Neural cell (in vitro differentiated cells): Measurements from ENCODE around the gene GNB1. TPM values are rescaled to one million over a fixed set of nuclear protein-coding genes. Genes with fewer than 3 reads are reported as not detected.

Experiments
- H2AFZ ChIP-seq: fragments of 200-600, 300-800 bp; sonication (generic), shearing (Covaris generic); 2 replicates; pipeline ENCODE4 v1.6.0; 2014; ENCODE audit warnings: low read depth, mild to moderate bottlenecking, antibody characterized with exemption, low read length, moderate library complexity
- H3F3A ChIP-seq: fragments of 200-600 bp; shearing (Covaris generic); 2 replicates; pipeline ENCODE4 v1.6.1; 2016; ENCODE audit warnings: mild to moderate bottlenecking, moderate library complexity, mixed read lengths, antibody characterized with exemption, low read length; ENCODE audit not compliant: insufficient read depth, poor library complexity, severe bottlenecking
- H3K27ac ChIP-seq: fragments of 200-600, 300-800 bp; sonication (generic), shearing (Covaris generic); 2 replicates; pipeline ENCODE4 v1.5.1; 2014; ENCODE audit warnings: mild to moderate bottlenecking, low read length, moderate library complexity
- H3K27me3 ChIP-seq: fragments of 300-800, 200-600 bp; sonication (generic), shearing (Covaris generic); 2 replicates; pipeline ENCODE4 v1.6.0; 2014; ENCODE audit warnings: mild to moderate bottlenecking, low read depth, low read length, moderate library complexity; ENCODE audit not compliant: insufficient read depth
- H3K36me3 ChIP-seq: fragments of 300-800, 200-600 bp; sonication (generic), shearing (Covaris generic); 2 replicates; pipeline ENCODE4 v1.5.1; 2014; ENCODE audit warnings: mild to moderate bottlenecking, antibody characterized with exemption, low read length, moderate library complexity; ENCODE audit not compliant: insufficient read depth
- H3K4me2 ChIP-seq: fragments of 300-800, 200-600 bp; sonication (generic), shearing (Covaris generic); 2 replicates; pipeline ENCODE4 v1.6.0; 2014; ENCODE audit warnings: mild to moderate bottlenecking, low read length
- H3K4me3 ChIP-seq: fragments of 300-800, 200-600 bp; sonication (generic), shearing (Covaris generic); 2 replicates; pipeline ENCODE4 v1.5.1; 2014; ENCODE audit warnings: mild to moderate bottlenecking, low read length, moderate library complexity
- H3K79me2 ChIP-seq: fragments of 200-600 bp; shearing (Covaris generic); replicated peaks from 2 replicates; pipeline ENCODE4 v1.6.0; 2014; ENCODE audit warnings: mild to moderate bottlenecking, low read length, moderate library complexity; ENCODE audit not compliant: insufficient read depth
- H3K9ac ChIP-seq: fragments of 300-800, 200-600 bp; sonication (generic), shearing (Covaris generic); 2 replicates; pipeline ENCODE4 v1.6.1; 2016; ENCODE audit warnings: mild to moderate bottlenecking, low read length, mixed read lengths
- H3K9me2 ChIP-seq: fragments of 200-600 bp; shearing (Covaris generic); 2 replicates; pipeline ENCODE4 v1.6.1; 2016; ENCODE audit warnings: mild to moderate bottlenecking, low read length, mixed read lengths; ENCODE audit not compliant: insufficient read depth
- H3K9me3 ChIP-seq: fragments of 200-600, 300-800 bp; sonication (generic), shearing (Covaris generic); 2 replicates; pipeline ENCODE4 v1.6.1; 2016; ENCODE audit warnings: mild to moderate bottlenecking, mixed run types, low read length, moderate library complexity, mixed read lengths
- H4K20me1 ChIP-seq: fragments of 200-600 bp; shearing (Covaris generic); 2 replicates; pipeline ENCODE4 v1.6.1; 2016; ENCODE audit warnings: mild to moderate bottlenecking, mixed run types; ENCODE audit not compliant: insufficient read depth
- EP300 ChIP-seq: fragments of 450-650 bp; conservative IDR thresholded peaks from 2 replicates; pipeline ENCODE4 v1.6.1; 2014; ENCODE audit warnings: antibody characterized with exemption, mild to moderate bottlenecking, moderate library complexity; ENCODE audit not compliant: poor library complexity, severe bottlenecking
- EZH2 ChIP-seq: fragments of 200-600, 300-800 bp; shearing (Covaris generic), sonication (generic); IDR thresholded peaks from 2 replicates; pipeline ENCODE4 v1.6.1; 2014; ENCODE audit warnings: antibody characterized with exemption, low read length, borderline replicate concordance, mild to moderate bottlenecking; ENCODE audit not compliant: insufficient read depth, poor library complexity, severe bottlenecking
- MXI1 ChIP-seq: fragments of 450-650 bp; conservative IDR thresholded peaks from 2 replicates; pipeline ENCODE4 v1.6.1; 2014; ENCODE audit warnings: antibody characterized with exemption, mild to moderate bottlenecking; ENCODE audit not compliant: poor library complexity, severe bottlenecking
- POLR2AphosphoS5 ChIP-seq: IDR thresholded peaks from 2 replicates; pipeline ENCODE4 v1.6.1; 2012
- RAD21 ChIP-seq: fragments of 450-650 bp; conservative IDR thresholded peaks from 2 replicates; pipeline ENCODE4 v1.6.1; 2014; ENCODE audit warnings: antibody characterized with exemption, mild to moderate bottlenecking, moderate library complexity
- SMC3 ChIP-seq: fragments of 450-650 bp; conservative IDR thresholded peaks from 2 replicates; pipeline ENCODE4 v1.6.1; 2014; ENCODE audit warnings: antibody characterized with exemption, mild to moderate bottlenecking, moderate library complexity; ENCODE audit not compliant: poor library complexity
- TAF1 ChIP-seq: IDR thresholded peaks from 2 replicates; pipeline ENCODE4 v1.6.1; 2012; ENCODE audit warnings: low read depth
- polyA plus RNA-seq: library from polyadenylated mRNA; depleted of rRNA; stranded (reverse); fragments of >200 nt; gene quantifications from 2 replicates; pipeline ENCODE4 v1.2.3, GENCODE V29; 2014
- TF ChIP-seq, protein P1 (sequence below): fragments of 450-650 bp; IDR thresholded peaks from 2 replicates; pipeline ENCODE4 v1.5.1; 2014; ENCODE audit warnings: antibody characterized with exemption, mild to moderate bottlenecking, moderate library complexity; ENCODE audit not compliant: poor library complexity, severe bottlenecking
- TF ChIP-seq, protein P2 (sequence below): IDR thresholded peaks from 2 replicates; pipeline ENCODE4 v1.6.1; 2012; ENCODE audit warnings: borderline replicate concordance

Gene GNB1
- polyA plus RNA-seq, 1 donor from 2014 or later: 325 TPM

DNA sequence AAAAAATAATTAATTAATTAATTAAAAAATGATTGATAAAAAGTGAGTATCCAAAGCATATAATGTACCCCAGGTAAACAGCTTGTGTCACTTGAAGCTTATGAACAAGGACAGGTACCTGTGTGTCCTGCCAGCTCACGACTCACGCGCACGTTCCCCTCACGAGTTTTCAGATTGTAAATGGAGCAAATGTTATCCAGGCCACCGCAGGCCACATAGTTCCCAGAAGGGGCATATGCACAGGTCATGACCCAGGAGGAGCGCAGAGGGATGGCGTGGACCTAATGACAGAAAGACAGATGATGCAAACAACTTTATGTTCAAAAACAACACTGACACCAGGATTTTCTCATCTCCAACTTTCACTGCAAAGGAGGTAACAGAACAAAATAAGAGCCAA, 86.6 kb downstream of the GNB1 start:
- Histone ChIP-seq H3K9me3 (no peaks in the 10 kb centered on the region), H3K79me2 (peaks cover 32% of the 10 kb centered on the region), H3K27me3 (no peaks in the 10 kb centered on the region), H3K36me3 (no peaks in the 10 kb centered on the region), H3K27ac (no peak overlapping the region), H2AFZ (no peak overlapping the region), H3K4me2 (no peak overlapping the region), H3F3A (no peaks in the 10 kb centered on the region), H3K9me2 (no peaks in the 10 kb centered on the region), H3K9ac (no peak overlapping the region), H3K4me3 (no peak overlapping the region), H4K20me1 (peaks cover 3% of the 10 kb centered on the region)
- TF ChIP-seq SMC3 (no peak), EP300 (no peak), RAD21 (no peak), POLR2AphosphoS5 (no peak), MXI1 (no peak), EZH2 (no peak), TAF1 (no peak)
- TF ChIP-seq, protein P1, sequence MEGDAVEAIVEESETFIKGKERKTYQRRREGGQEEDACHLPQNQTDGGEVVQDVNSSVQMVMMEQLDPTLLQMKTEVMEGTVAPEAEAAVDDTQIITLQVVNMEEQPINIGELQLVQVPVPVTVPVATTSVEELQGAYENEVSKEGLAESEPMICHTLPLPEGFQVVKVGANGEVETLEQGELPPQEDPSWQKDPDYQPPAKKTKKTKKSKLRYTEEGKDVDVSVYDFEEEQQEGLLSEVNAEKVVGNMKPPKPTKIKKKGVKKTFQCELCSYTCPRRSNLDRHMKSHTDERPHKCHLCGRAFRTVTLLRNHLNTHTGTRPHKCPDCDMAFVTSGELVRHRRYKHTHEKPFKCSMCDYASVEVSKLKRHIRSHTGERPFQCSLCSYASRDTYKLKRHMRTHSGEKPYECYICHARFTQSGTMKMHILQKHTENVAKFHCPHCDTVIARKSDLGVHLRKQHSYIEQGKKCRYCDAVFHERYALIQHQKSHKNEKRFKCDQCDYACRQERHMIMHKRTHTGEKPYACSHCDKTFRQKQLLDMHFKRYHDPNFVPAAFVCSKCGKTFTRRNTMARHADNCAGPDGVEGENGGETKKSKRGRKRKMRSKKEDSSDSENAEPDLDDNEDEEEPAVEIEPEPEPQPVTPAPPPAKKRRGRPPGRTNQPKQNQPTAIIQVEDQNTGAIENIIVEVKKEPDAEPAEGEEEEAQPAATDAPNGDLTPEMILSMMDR: no peak
- TF ChIP-seq, protein P2, sequence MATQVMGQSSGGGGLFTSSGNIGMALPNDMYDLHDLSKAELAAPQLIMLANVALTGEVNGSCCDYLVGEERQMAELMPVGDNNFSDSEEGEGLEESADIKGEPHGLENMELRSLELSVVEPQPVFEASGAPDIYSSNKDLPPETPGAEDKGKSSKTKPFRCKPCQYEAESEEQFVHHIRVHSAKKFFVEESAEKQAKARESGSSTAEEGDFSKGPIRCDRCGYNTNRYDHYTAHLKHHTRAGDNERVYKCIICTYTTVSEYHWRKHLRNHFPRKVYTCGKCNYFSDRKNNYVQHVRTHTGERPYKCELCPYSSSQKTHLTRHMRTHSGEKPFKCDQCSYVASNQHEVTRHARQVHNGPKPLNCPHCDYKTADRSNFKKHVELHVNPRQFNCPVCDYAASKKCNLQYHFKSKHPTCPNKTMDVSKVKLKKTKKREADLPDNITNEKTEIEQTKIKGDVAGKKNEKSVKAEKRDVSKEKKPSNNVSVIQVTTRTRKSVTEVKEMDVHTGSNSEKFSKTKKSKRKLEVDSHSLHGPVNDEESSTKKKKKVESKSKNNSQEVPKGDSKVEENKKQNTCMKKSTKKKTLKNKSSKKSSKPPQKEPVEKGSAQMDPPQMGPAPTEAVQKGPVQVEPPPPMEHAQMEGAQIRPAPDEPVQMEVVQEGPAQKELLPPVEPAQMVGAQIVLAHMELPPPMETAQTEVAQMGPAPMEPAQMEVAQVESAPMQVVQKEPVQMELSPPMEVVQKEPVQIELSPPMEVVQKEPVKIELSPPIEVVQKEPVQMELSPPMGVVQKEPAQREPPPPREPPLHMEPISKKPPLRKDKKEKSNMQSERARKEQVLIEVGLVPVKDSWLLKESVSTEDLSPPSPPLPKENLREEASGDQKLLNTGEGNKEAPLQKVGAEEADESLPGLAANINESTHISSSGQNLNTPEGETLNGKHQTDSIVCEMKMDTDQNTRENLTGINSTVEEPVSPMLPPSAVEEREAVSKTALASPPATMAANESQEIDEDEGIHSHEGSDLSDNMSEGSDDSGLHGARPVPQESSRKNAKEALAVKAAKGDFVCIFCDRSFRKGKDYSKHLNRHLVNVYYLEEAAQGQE: no peak

DNA sequence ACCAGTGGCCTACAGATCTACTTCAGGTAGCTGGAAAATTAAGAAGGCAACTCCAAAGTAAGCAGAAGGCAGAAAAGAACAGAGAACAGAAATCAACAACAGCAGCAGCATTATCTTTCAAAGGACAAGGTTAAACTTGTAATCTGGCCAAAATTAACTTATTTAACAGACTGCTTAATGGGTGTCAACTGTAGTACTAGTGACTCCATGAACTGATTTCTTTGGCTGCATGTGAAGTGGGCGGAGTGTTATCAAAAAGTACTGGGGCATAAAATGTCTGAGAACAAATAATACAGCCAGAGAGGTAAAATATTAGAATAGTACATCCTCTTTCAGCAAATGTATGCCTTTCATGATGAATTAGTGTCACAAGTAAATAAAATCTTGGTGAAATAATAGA, 88.0 kb downstream of the GNB1 start:
- Histone ChIP-seq H3K4me2 (no peak overlapping the region), H3K36me3 (peaks cover 5% of the 10 kb centered on the region), H3K79me2 (peaks cover 39% of the 10 kb centered on the region), H3F3A (no peaks in the 10 kb centered on the region), H3K27me3 (no peaks in the 10 kb centered on the region), H4K20me1 (peaks cover 5% of the 10 kb centered on the region), H3K9ac (no peak overlapping the region), H3K27ac (no peak overlapping the region), H3K9me3 (no peaks in the 10 kb centered on the region), H3K4me3 (no peak overlapping the region), H2AFZ (no peak overlapping the region), H3K9me2 (no peaks in the 10 kb centered on the region)
- no peak for TF ChIP-seq EZH2
- no peak for TF ChIP-seq TAF1
- no peak for TF ChIP-seq EP300
- TF ChIP-seq POLR2AphosphoS5: no peak
- no peak for TF ChIP-seq RAD21
- TF ChIP-seq SMC3: no peak
- TF ChIP-seq, protein P1: no peak
- TF ChIP-seq, protein P2: no peak
- no peak for TF ChIP-seq MXI1
